ENCODE results near the gene MYO5A. TPM values are rescaled to one million over a fixed set of nuclear protein-coding genes. Genes with fewer than 3 reads are reported as not detected.

The MYO5A gene
- total RNA-seq, 2 experiments from 2014 or later = 22.5 TPM

GRCh38 chr15:52488830-52489229 is 39.9 kb downstream of the MYO5A start:
- Mint-ChIP-seq H3K4me1 (peaks cover 44% of the 10 kb centered on the region), H3K27ac (no peak overlapping the region), H3K4me3 (no peak overlapping the region), H3K27me3 (no peaks in the 10 kb centered on the region), H3K36me3 (ENCODE audit: low read depth) (no peaks in the 10 kb centered on the region), H3K9me3 (ENCODE audit: low read depth) (no peaks in the 10 kb centered on the region)
- ChIA-PET CTCF (interaction anchor here (0.7 to 1.5 kb wide), 3 partner anchors 8 to 316 kb away, joined by 3 to 4 read pairs (median 4); no protein-coding TSS in a partner anchor), POLR2A (no interaction called here)
- intact Hi-C loops (cut with DNase I, micrococcal nuclease) = loop anchor here in 1 of 2 experiments (5.0 kb wide), 1 partner anchor 232 kb away; no protein-coding TSS in a partner anchor
- DNase-seq (no peak), ATAC-seq (no peak)

- Mint-ChIP-seq H3K4me3 (no peak overlapping the region), H3K27me3 (no peaks in the 10 kb centered on the region), H3K36me3 (ENCODE audit: low read depth) (no peaks in the 10 kb centered on the region), H3K27ac (no peak overlapping the region), H3K4me1 (peaks cover 66% of the 10 kb centered on the region), H3K9me3 (ENCODE audit: low read depth) (no peaks in the 10 kb centered on the region)
- CTCF ChIA-PET = no interaction called here
- no peak for DNase-seq
- ATAC-seq = no peak
- intact Hi-C loops (cut with DNase I, micrococcal nuclease) = loop anchor here in 1 of 2 experiments (5.0 kb wide), 1 partner anchor 229 kb away; no protein-coding TSS in a partner anchor
- POLR2A ChIA-PET = interaction anchor here (0.6 kb wide), 1 partner anchor 81 kb away, joined by 3 read pairs; no protein-coding TSS in a partner anchor
Observed at GRCh38 chr15:52486003-52486996, 42.4 kb downstream of the MYO5A start.

GRCh38 chr15:52485290-52485689 is 43.4 kb downstream of the MYO5A start:
- ChIA-PET CTCF (interaction anchor here (1.0 kb wide), 1 partner anchor 19 kb away, joined by 4 read pairs; no protein-coding TSS in a partner anchor), POLR2A (no interaction called here)
- no peak overlapping the region for H3K4me3 Mint-ChIP-seq
- DNase-seq (no peak), ATAC-seq (no peak)
- H3K36me3 Mint-ChIP-seq (ENCODE audit: low read depth) = no peaks in the 10 kb centered on the region
- peaks cover 74% of the 10 kb centered on the region for H3K4me1 Mint-ChIP-seq
- no peaks in the 10 kb centered on the region for H3K9me3 Mint-ChIP-seq (ENCODE audit: low read depth)
- H3K27me3 Mint-ChIP-seq = no peaks in the 10 kb centered on the region
- intact Hi-C loops (cut with DNase I, micrococcal nuclease) = loop anchor here in 1 of 2 experiments (5.0 kb wide), 1 partner anchor 228 kb away; no protein-coding TSS in a partner anchor
- H3K27ac Mint-ChIP-seq = no peak overlapping the region

- ATAC-seq (peak; percentile 43), DNase-seq (no peak)
- CTCF ChIA-PET = interaction anchor here (0.9 kb wide), 1 partner anchor 41 kb away, joined by 3 read pairs; no protein-coding TSS in a partner anchor
- H3K36me3 Mint-ChIP-seq (ENCODE audit: low read depth) = no peaks in the 10 kb centered on the region
- intact Hi-C loops (cut with DNase I, micrococcal nuclease) = loop anchor here (2.0 to 5.0 kb wide), 3 partner anchors 17 to 45 kb away; partner anchors contain the start of gene MYO5A (in 2 of the 2)
- no peaks in the 10 kb centered on the region for H3K27me3 Mint-ChIP-seq
- H3K4me1 Mint-ChIP-seq = peaks cover 69% of the 10 kb centered on the region
- peak overlapping the region; percentile 59 for H3K27ac Mint-ChIP-seq
- POLR2A ChIA-PET = no interaction called here
- H3K9me3 Mint-ChIP-seq (ENCODE audit: low read depth) = no peaks in the 10 kb centered on the region
- H3K4me3 Mint-ChIP-seq = no peak overlapping the region
Observed at GRCh38 chr15:52483707-52484106, 45.0 kb downstream of the MYO5A start.

GRCh38 chr15:52481915-52482314 is 46.8 kb downstream of the MYO5A start:
- peaks cover 5% of the 10 kb centered on the region for H3K36me3 Mint-ChIP-seq (ENCODE audit: low read depth)
- peaks cover 70% of the 10 kb centered on the region for H3K4me1 Mint-ChIP-seq
- peak overlapping the region; percentile 84 for H3K27ac Mint-ChIP-seq
- H3K4me3 Mint-ChIP-seq = peak overlapping the region; percentile 0
- DNase-seq = peak; percentile 49
- ATAC-seq = peak; percentile 94
- intact Hi-C loops (cut with DNase I, micrococcal nuclease) = loop anchor here (2.0 to 5.0 kb wide), 3 partner anchors 15 to 47 kb away; partner anchors contain the start of gene MYO5A (in 2 of the 2)
- ChIA-PET POLR2A (interaction anchor here (1.0 kb wide), 1 partner anchor 14 kb away, joined by 3 read pairs; no protein-coding TSS in a partner anchor), CTCF (interaction anchor here (1.3 to 1.4 kb wide), 2 partner anchors 42 to 225 kb away, joined by 3 read pairs; no protein-coding TSS in a partner anchor)
- no peaks in the 10 kb centered on the region for H3K9me3 Mint-ChIP-seq (ENCODE audit: low read depth)
- no peaks in the 10 kb centered on the region for H3K27me3 Mint-ChIP-seq

- no peak for DNase-seq
- H3K27ac Mint-ChIP-seq = no peak overlapping the region
- POLR2A ChIA-PET = no interaction called here
- no peaks in the 10 kb centered on the region for H3K9me3 Mint-ChIP-seq (ENCODE audit: low read depth)
- CTCF ChIA-PET = interaction anchor here (1.3 kb wide), 1 partner anchor 16 kb away, joined by 4 read pairs; no protein-coding TSS in a partner anchor
- H3K27me3 Mint-ChIP-seq = no peaks in the 10 kb centered on the region
- no peak overlapping the region for H3K4me3 Mint-ChIP-seq
- peaks cover 63% of the 10 kb centered on the region for H3K4me1 Mint-ChIP-seq
- intact Hi-C loops (cut with DNase I, micrococcal nuclease) = loop anchor here in 1 of 2 experiments (5.0 kb wide), 1 partner anchor 46 kb away; the partner anchor contains the start of gene MYO5A
- H3K36me3 Mint-ChIP-seq (ENCODE audit: low read depth) = peaks cover 5% of the 10 kb centered on the region
- ATAC-seq = no peak
Observed at GRCh38 chr15:52480990-52481389, 47.7 kb downstream of the MYO5A start.

GRCh38 chr15:52466716-52467115 is 62.0 kb downstream of the MYO5A start:
- H3K27ac Mint-ChIP-seq = no peak overlapping the region
- no peak for DNase-seq
- no peak for ATAC-seq
- H3K36me3 Mint-ChIP-seq (ENCODE audit: low read depth) = peaks cover 8% of the 10 kb centered on the region
- CTCF ChIA-PET = interaction anchor here (0.9 to 1.1 kb wide), 4 partner anchors 18 to 92 kb away, joined by 3 to 4 read pairs (median 4); no protein-coding TSS in a partner anchor
- H3K9me3 Mint-ChIP-seq (ENCODE audit: low read depth) = peaks cover 6% of the 10 kb centered on the region
- no peaks in the 10 kb centered on the region for H3K27me3 Mint-ChIP-seq
- intact Hi-C loops (cut with DNase I, micrococcal nuclease) = loop anchor here (2.0 to 10.0 kb wide), 3 partner anchors 16 to 442 kb away; no protein-coding TSS in a partner anchor
- POLR2A ChIA-PET = interaction anchor here (0.6 to 0.8 kb wide), 2 partner anchors 93 to 288 kb away, joined by 3 to 4 read pairs; no protein-coding TSS in a partner anchor
- no peak overlapping the region for H3K4me3 Mint-ChIP-seq
- H3K4me1 Mint-ChIP-seq = peaks cover 42% of the 10 kb centered on the region

- ATAC-seq (peak; percentile 80), DNase-seq (peak; percentile 71)
- Mint-ChIP-seq H3K4me1 (peaks cover 43% of the 10 kb centered on the region), H3K4me3 (no peak overlapping the region), H3K36me3 (ENCODE audit: low read depth) (peaks cover 8% of the 10 kb centered on the region), H3K27me3 (no peaks in the 10 kb centered on the region), H3K9me3 (ENCODE audit: low read depth) (peaks cover 6% of the 10 kb centered on the region), H3K27ac (peak overlapping the region; percentile 20)
- ChIA-PET CTCF (interaction anchor here (0.8 to 1.1 kb wide), 4 partner anchors 19 to 78 kb away, joined by 3 to 4 read pairs (median 4); no protein-coding TSS in a partner anchor), POLR2A (interaction anchor here (0.8 kb wide), 1 partner anchor 94 kb away, joined by 3 read pairs; no protein-coding TSS in a partner anchor)
- intact Hi-C loops (cut with DNase I, micrococcal nuclease) = loop anchor here (2.0 to 10.0 kb wide), 3 partner anchors 17 to 441 kb away; no protein-coding TSS in a partner anchor
Observed at GRCh38 chr15:52466134-52466701, 62.5 kb downstream of the MYO5A start.

- peaks cover 43% of the 10 kb centered on the region for H3K4me1 Mint-ChIP-seq
- peak; percentile 86 for ATAC-seq
- intact Hi-C loops (cut with DNase I, micrococcal nuclease) = loop anchor here (1.0 to 10.0 kb wide), 6 partner anchors 93 to 440 kb away; no protein-coding TSS in a partner anchor
- peaks cover 6% of the 10 kb centered on the region for H3K9me3 Mint-ChIP-seq (ENCODE audit: low read depth)
- H3K4me3 Mint-ChIP-seq = peak overlapping the region; percentile 19
- no peaks in the 10 kb centered on the region for H3K27me3 Mint-ChIP-seq
- ChIA-PET POLR2A (interaction anchor here (0.6 to 0.7 kb wide), 2 partner anchors 35 to 205 kb away, joined by 3 to 4 read pairs; no protein-coding TSS in a partner anchor), CTCF (interaction anchor here (0.6 to 1.7 kb wide), 6 partner anchors 27 to 207 kb away, joined by 3 to 6 read pairs (median 4); no protein-coding TSS in a partner anchor)
- DNase-seq = peak; percentile 25
- peaks cover 9% of the 10 kb centered on the region for H3K36me3 Mint-ChIP-seq (ENCODE audit: low read depth)
- H3K27ac Mint-ChIP-seq = peak overlapping the region; percentile 88
Observed at GRCh38 chr15:52464478-52464877, 64.2 kb downstream of the MYO5A start.

- Mint-ChIP-seq H3K4me1 (peaks cover 43% of the 10 kb centered on the region), H3K27me3 (no peaks in the 10 kb centered on the region), H3K4me3 (peak overlapping the region; percentile 19), H3K36me3 (ENCODE audit: low read depth) (peaks cover 11% of the 10 kb centered on the region), H3K27ac (peak overlapping the region; percentile 88), H3K9me3 (ENCODE audit: low read depth) (peaks cover 6% of the 10 kb centered on the region)
- ChIA-PET POLR2A (interaction anchor here (0.7 kb wide), 1 partner anchor 204 kb away, joined by 4 read pairs; no protein-coding TSS in a partner anchor), CTCF (interaction anchor here (0.6 to 1.7 kb wide), 5 partner anchors 27 to 132 kb away, joined by 3 to 6 read pairs (median 3); no protein-coding TSS in a partner anchor)
- intact Hi-C loops (cut with DNase I, micrococcal nuclease) = loop anchor here (1.0 to 10.0 kb wide), 6 partner anchors 93 to 439 kb away; no protein-coding TSS in a partner anchor
- DNase-seq (no peak), ATAC-seq (peak; percentile 13)
Observed at GRCh38 chr15:52464040-52464439, 64.6 kb downstream of the MYO5A start.
